ENCODE data around the gene VGF.

GRCh38 chr7:101156277-101156676, 9.1 kb downstream of the VGF start:
- TF ChIP-seq CTCF (IDR thresholded peaks at IDR 0.05) (peak; percentile 30; the same call in 1 of the 2 replicates), ZFX (IDR thresholded peaks at IDR 0.05; ENCODE audit: borderline replicate concordance) (no peak)
